Large intestine (tissue), 3 donors: Measurements from ENCODE around the gene TCEA3. TPM values are rescaled to one million over a fixed set of nuclear protein-coding genes. Genes with fewer than 3 reads are reported as not detected.
A peak's percentile ranks its signal among the peaks of the same experiment; 100 is the strongest.

Source experiments
- DNase-seq, 2 donors: peaks; one replicate each; pipeline versions ENCODE4 v3.0.0 to v3.0.0-alpha.2; 2013
- H3K27ac ChIP-seq: one replicate; pipeline ENCODE4 v1.5.1; 2013; ENCODE audit warnings: low read length
- H3K27me3 ChIP-seq: 2 replicates; pipeline ENCODE4 v1.6.1; 2013; ENCODE audit warnings: low read length; ENCODE audit not compliant: control insufficient read depth, insufficient read depth
- H3K36me3 ChIP-seq: 2 replicates; pipeline ENCODE4 v1.6.1; 2013; ENCODE audit warnings: low read length; ENCODE audit not compliant: control insufficient read depth, insufficient read depth
- H3K4me1 ChIP-seq: one replicate; pipeline ENCODE4 v1.6.1; 2013; ENCODE audit warnings: low read length; ENCODE audit not compliant: control insufficient read depth, insufficient read depth
- H3K4me3 ChIP-seq: one replicate; pipeline ENCODE4 v1.5.1; 2013; ENCODE audit warnings: low read length
- H3K9me3 ChIP-seq: one replicate; pipeline ENCODE4 v1.6.1; 2013; ENCODE audit warnings: mild to moderate bottlenecking, low read depth, low read length, moderate library complexity; ENCODE audit not compliant: control insufficient read depth
- whole genome bisulfite sequencing: methylation state at CpG from one replicate; pipeline ENCODE4 v1.1.5; 2013; ENCODE audit warnings: low lambda C conversion rate; ENCODE audit not compliant: insufficient coverage; 5-methylcytosine and 5-hydroxymethylcytosine counted together
- polyA plus RNA-seq: library from polyadenylated mRNA; unstranded; fragments of 120-200 nt; gene quantifications from one replicate; pipeline ENCODE4 v1.2.1, GENCODE V29; 2013

TCEA3 gene
- polyA plus RNA-seq, 1 donor = 29.4 TPM

GRCh38 chr1:23403355-23403734 is 21.2 kb downstream of the TCEA3 start:
- Histone ChIP-seq H3K27me3 (no peaks in the 10 kb centered on the region), H3K4me1 (peaks cover 9% of the 10 kb centered on the region), H3K9me3 (no peaks in the 10 kb centered on the region), H3K27ac (peak overlapping the region; percentile 36), H3K36me3 (peaks cover 5% of the 10 kb centered on the region), H3K4me3 (no peak overlapping the region)
- no peak for DNase-seq
- WGBS = no CpG with 5 or more reads among the region's 4 CpGs

DNA sequence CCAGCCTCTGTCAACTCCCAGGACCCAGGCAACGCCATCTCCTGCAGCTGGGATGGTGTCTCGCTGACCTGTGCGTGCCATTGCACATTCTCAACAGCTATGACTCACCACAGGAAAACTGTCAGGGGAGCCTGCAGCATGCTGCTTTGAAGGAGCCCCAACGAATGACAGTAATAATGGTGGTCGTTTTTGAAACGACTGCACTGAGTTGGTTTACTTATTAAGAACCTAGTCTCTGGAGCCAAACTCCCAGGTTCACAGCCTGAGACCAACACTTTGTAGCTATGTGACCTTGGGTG is 21.6 kb downstream of the TCEA3 start:
- no peak for DNase-seq
- Histone ChIP-seq H3K36me3 (peaks cover 2% of the 10 kb centered on the region), H3K4me1 (peaks cover 9% of the 10 kb centered on the region), H3K27me3 (no peaks in the 10 kb centered on the region), H3K27ac (no peak overlapping the region), H3K9me3 (no peaks in the 10 kb centered on the region), H3K4me3 (no peak overlapping the region)
- no CpG with 5 or more reads among the region's 6 CpGs for WGBS

GRCh38 chr1:23402286-23403037 is 22.1 kb downstream of the TCEA3 start:
- no peak overlapping the region for H3K4me3 ChIP-seq
- no peak for DNase-seq
- no peaks in the 10 kb centered on the region for H3K9me3 ChIP-seq
- peaks cover 3% of the 10 kb centered on the region for H3K36me3 ChIP-seq
- H3K4me1 ChIP-seq = peaks cover 9% of the 10 kb centered on the region
- no peak overlapping the region for H3K27ac ChIP-seq
- H3K27me3 ChIP-seq = no peaks in the 10 kb centered on the region
- WGBS = 80% methylated on average over 1 of the region's 11 CpGs

DNA sequence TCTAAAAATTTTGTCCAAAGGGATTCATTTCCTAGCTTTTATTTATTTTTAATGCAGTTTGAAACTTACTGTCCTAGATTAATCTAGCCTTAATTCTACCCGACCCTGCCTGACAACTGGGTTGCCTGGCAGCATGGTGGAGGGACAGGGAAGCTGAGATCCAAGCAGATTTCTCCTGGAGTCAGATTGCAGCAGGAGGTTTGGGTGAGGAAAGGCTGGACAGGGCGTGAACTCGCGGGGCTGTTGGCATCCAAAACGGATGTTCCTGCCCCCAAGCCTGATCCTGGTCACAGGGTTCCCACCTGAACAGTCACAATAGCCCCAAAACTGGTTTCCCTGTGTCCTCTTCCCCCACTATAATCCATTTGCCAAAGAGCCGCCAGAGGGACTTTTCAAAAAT is 23.2 kb downstream of the TCEA3 start:
- no CpG with 5 or more reads among the region's 6 CpGs for WGBS
- no peak overlapping the region for H3K27ac ChIP-seq
- H3K4me1 ChIP-seq = peaks cover 9% of the 10 kb centered on the region
- no peaks in the 10 kb centered on the region for H3K9me3 ChIP-seq
- H3K36me3 ChIP-seq = peaks cover 7% of the 10 kb centered on the region
- no peak for DNase-seq
- no peaks in the 10 kb centered on the region for H3K27me3 ChIP-seq
- H3K4me3 ChIP-seq = no peak overlapping the region

- Histone ChIP-seq H3K9me3 (no peaks in the 10 kb centered on the region), H3K4me1 (peaks cover 9% of the 10 kb centered on the region), H3K4me3 (no peak overlapping the region), H3K27ac (no peak overlapping the region), H3K27me3 (no peaks in the 10 kb centered on the region), H3K36me3 (peaks cover 11% of the 10 kb centered on the region)
- DNase-seq = no peak
- WGBS = no CpG with 5 or more reads among the region's 5 CpGs
Observed at GRCh38 chr1:23400324-23401114, 24.0 kb downstream of the TCEA3 start.

DNA sequence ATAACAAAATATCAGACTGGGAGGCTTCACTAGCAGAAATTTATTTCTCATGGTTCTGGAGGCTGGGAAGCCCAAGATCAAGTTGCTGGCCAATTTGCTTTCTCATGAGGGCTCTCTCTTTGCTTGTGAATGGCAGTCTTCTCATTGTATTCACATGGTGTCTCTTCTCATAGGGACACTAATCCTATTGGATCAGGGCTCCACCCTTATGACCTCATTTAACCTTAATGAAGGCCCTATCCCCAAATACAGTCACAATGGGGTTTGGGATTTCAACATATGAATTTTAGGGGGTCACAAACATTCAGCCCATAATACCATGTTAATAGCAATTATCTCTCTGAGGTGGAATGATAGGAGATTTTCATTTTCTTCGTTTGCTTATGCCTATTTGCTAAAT is 25.3 kb downstream of the TCEA3 start:
- no peaks in the 10 kb centered on the region for H3K27me3 ChIP-seq
- DNase-seq = no peak
- peaks cover 11% of the 10 kb centered on the region for H3K36me3 ChIP-seq
- 100% methylated on average over 1 of the region's 1 CpG for WGBS
- H3K9me3 ChIP-seq = no peaks in the 10 kb centered on the region
- H3K4me1 ChIP-seq = peaks cover 8% of the 10 kb centered on the region
- no peak overlapping the region for H3K27ac ChIP-seq
- H3K4me3 ChIP-seq = no peak overlapping the region

GRCh38 chr1:23397908-23398307 is 26.6 kb downstream of the TCEA3 start:
- H3K27ac ChIP-seq = no peak overlapping the region
- no peak for DNase-seq
- peaks cover 11% of the 10 kb centered on the region for H3K36me3 ChIP-seq
- no peaks in the 10 kb centered on the region for H3K27me3 ChIP-seq
- peaks cover 2% of the 10 kb centered on the region for H3K4me1 ChIP-seq
- no peak overlapping the region for H3K4me3 ChIP-seq
- no peaks in the 10 kb centered on the region for H3K9me3 ChIP-seq
- WGBS = 100% methylated on average over 5 of the region's 7 CpGs

GRCh38 chr1:23396380-23396779 is 28.2 kb downstream of the TCEA3 start:
- DNase-seq = no peak
- Histone ChIP-seq H3K4me1 (peaks cover 2% of the 10 kb centered on the region), H3K27ac (no peak overlapping the region), H3K4me3 (no peak overlapping the region), H3K36me3 (peaks cover 9% of the 10 kb centered on the region), H3K27me3 (no peaks in the 10 kb centered on the region), H3K9me3 (peaks cover 4% of the 10 kb centered on the region)
- no CpG with 5 or more reads among the region's 2 CpGs for WGBS

- no CpG with 5 or more reads among the region's 4 CpGs for WGBS
- peaks cover 4% of the 10 kb centered on the region for H3K9me3 ChIP-seq
- no peak overlapping the region for H3K4me3 ChIP-seq
- peaks cover 9% of the 10 kb centered on the region for H3K36me3 ChIP-seq
- no peaks in the 10 kb centered on the region for H3K27me3 ChIP-seq
- DNase-seq = no peak
- peaks cover 2% of the 10 kb centered on the region for H3K4me1 ChIP-seq
- H3K27ac ChIP-seq = no peak overlapping the region
Observed at GRCh38 chr1:23395849-23396248, 28.7 kb downstream of the TCEA3 start.

DNA sequence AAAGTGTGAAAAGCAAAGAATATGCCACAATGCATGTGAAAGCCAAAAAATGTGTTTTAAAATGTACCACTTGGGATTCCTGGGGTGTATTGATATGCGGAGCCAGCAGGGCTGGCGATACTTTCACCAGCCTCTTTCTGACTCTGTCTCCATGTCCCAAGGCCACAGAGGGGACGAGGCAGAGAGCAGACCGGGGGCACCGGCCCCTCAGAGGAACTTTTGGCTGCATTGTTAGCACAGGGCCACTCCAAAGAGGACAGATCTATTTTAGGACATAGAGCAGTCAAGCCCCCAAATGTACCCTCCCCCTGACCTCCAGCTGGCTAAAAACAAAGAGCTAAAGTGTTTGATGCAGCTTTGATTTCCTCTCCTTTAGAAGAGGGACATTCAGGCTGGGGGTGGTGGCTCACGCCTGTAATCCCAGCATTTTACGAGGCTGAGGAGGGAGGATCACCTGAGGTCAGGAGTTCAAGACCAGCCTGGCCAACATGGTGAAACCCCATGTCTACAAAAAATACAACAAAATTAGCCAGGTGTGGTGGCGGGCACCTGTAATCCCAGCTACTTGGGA is 29.3 kb downstream of the TCEA3 start:
- WGBS = no CpG with 5 or more reads among the region's 8 CpGs
- DNase-seq = no peak
- Histone ChIP-seq H3K27ac (peak overlapping the region; percentile 6), H3K4me1 (peaks cover 2% of the 10 kb centered on the region), H3K9me3 (peaks cover 4% of the 10 kb centered on the region), H3K4me3 (no peak overlapping the region), H3K36me3 (peaks cover 9% of the 10 kb centered on the region), H3K27me3 (no peaks in the 10 kb centered on the region)
